SHP77 (cell line): Measurements from ENCODE around the gene NUP88.

Source experiments
- DNase-seq, 2 experiments: peaks; one replicate each; lab custom pipeline; 2025; lab: John Stamatoyannopoulos, UW

NUP88 gene

DNA sequence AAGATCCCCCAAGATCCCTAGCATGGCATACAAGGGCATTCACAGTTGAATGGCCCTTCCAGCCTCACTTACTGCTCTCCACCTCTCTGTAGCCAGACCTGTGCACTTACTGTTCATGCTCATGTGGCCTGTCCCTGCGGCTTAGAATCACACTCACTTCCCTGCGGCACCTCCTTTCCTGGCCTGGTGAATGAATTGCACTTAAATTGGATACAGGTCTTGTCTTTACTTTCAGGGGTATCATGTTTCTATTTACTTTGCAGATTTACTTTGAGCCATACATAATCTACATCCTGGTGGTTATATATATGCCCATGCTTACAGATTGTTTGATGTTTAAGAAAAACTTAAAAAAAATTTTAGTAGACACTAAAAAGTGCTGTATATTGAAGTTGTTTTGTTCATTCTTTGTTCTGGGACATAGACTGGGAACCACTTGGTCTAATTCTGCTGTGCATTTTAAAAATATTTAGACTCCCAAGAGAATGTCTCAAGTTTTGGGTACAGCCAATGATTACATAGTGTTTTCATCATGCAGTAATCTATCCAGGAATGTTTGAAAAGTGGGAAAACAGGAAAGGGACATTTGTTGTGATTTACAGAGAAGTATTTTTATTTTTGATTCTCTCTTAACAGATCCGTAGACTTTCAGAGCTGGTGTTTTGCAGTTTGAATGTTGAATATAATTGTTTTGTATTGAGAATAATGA is 63.9 kb downstream of the NUP88 start:
- no peak for DNase-seq

DNA sequence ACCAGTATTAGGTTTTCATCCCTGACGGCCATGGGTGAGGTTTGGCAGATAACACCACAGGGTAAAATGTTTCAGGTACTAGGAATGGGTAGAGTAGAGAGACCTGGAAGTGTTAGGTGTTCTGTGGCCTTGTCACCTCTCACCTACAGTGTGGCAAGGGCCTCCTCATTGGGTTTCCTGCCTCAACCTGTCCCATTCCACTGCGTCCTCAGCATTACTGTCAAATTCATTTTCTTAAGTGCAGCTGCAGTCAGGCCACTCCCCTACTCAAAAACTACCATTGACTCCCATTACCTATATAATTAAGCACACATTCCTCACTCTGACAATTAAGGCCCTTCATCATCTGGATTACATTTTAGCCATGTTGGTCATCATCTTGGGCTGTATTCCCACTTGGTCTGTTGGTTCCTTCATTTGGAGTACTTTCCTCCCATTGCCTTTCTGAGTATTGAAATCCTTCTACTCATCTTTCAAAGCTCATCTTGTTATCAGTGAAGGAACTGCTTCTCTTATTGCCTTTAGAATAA is 64.5 kb downstream of the NUP88 start:
- DNase-seq: no peak

DNA sequence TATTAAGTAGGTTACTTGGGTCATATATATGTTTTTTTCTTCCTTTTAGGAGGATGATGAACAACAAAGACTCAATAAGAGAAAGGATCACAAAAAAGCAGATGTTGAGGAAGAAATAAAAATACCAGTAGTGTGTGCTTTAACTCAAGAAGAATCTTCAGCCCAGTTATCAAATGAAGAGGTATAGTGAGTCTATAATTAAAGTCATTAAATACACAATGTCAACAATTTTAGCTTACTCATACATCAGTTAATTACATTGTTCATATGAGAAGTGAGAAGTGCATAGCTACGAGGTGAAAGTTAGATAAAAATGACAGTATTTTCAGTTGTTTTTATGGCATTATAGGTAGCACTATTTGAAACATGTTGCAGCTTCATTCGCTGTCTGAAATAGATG is 65.2 kb downstream of the NUP88 start:
- DNase-seq: no peak

DNA sequence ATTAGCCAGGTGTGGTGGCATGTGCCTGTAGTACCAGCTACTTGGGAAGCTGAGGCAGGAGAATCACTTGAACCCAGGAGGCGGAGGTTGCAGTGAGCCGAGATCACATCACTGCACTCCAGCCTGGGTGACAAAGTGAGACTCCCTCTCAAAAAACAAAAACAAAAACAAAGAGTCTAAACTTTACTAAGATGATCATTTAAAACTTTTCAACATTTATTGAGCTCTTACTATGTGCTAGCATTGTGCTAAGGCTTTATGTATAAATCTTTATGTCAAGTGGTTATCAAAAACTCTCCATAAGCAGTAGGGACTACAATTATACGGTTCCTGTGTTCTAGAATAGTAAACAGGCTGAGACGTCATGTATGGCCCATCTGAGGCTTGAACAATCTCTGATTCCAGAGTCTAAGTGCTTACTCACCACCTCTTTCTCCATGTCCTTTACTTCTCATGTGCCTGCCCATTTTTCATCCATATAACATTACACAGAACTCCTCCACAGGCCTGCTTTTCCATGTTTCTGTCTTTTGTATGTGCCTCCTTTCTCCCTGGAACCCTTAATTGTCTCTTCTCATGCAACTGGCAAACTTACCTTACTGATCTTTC is 66.7 kb downstream of the NUP88 start:
- DNase-seq: no peak

DNA sequence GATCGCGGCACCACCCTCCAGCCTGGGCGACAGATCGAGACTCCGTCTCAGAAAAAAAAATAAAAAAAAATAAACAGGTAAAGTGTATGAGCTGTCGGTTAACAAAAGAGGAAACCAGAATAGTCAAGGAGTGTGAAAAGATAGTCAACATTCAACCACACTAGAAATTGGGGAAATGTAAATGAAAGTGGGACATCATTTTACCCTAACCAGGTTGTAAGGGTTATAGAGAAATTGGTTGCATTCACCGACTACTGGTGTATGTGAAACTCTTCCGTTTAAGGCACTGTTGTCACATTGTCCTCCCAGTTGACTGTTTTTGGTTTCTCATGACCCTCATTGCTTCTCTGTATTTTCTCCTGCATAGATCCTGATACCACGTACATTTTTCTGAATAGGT is 74.5 kb downstream of the NUP88 start:
- no peak for DNase-seq
